GM18498 (cell line): ENCODE results near the gene RNF157.
"Not testable (repeated sequence)": the region's sequence is repeated elsewhere in the genome, so short reads cannot be mapped to it uniquely, and the experiment has no call there.

Experiments
- ATAC-seq: cut with Tn5 transposase; IDR thresholded peaks from one replicate; pipeline ENCODE4 v1.9.1; 2021; ENCODE audit warnings: mild to moderate bottlenecking, moderate library complexity; ENCODE audit not compliant: unreplicated experiment

Gene RNF157

GRCh38 chr17:76236603-76237002 is 3.7 kb downstream of the RNF157 start:
- ATAC-seq = no peak

- no peak for ATAC-seq
Measured at GRCh38 chr17:76235883-76236282, 4.4 kb downstream of the RNF157 start.

GRCh38 chr17:76234354-76234679 is 6.0 kb downstream of the RNF157 start:
- ATAC-seq = no peak

GRCh38 chr17:76233588-76234353 is 6.5 kb downstream of the RNF157 start:
- no peak for ATAC-seq

GRCh38 chr17:76232342-76232741 is 8.0 kb downstream of the RNF157 start:
- no peak for ATAC-seq

GRCh38 chr17:76226749-76227148 is 13.5 kb downstream of the RNF157 start:
- ATAC-seq = not testable (repeated sequence)

GRCh38 chr17:76225373-76226086 is 14.8 kb downstream of the RNF157 start:
- not testable (repeated sequence) for ATAC-seq

- no peak for ATAC-seq
Measured at GRCh38 chr17:76223802-76224201, 16.5 kb downstream of the RNF157 start.

GRCh38 chr17:76219670-76220383 is 20.5 kb downstream of the RNF157 start:
- ATAC-seq = no peak

GRCh38 chr17:76217081-76217480 is 23.2 kb downstream of the RNF157 start:
- no peak for ATAC-seq

- no peak for ATAC-seq
Measured at GRCh38 chr17:76213491-76213890, 26.8 kb downstream of the RNF157 start.

GRCh38 chr17:76208120-76208519 is 32.2 kb downstream of the RNF157 start:
- peak; percentile 60 for ATAC-seq

GRCh38 chr17:76207275-76208059 is 32.8 kb downstream of the RNF157 start:
- ATAC-seq = no peak

- ATAC-seq = not testable (repeated sequence)
Measured at GRCh38 chr17:76205542-76206144, 34.6 kb downstream of the RNF157 start.

GRCh38 chr17:76204277-76204676 is 36.0 kb downstream of the RNF157 start:
- ATAC-seq = no peak

GRCh38 chr17:76200354-76200753 is 39.9 kb downstream of the RNF157 start:
- no peak for ATAC-seq

- no peak for ATAC-seq
Measured at GRCh38 chr17:76199469-76199868, 40.8 kb downstream of the RNF157 start.

- no peak for ATAC-seq
Measured at GRCh38 chr17:76198702-76199101, 41.6 kb downstream of the RNF157 start.

GRCh38 chr17:76197911-76198310 is 42.4 kb downstream of the RNF157 start:
- no peak for ATAC-seq

- ATAC-seq = no peak
Measured at GRCh38 chr17:76196675-76197074, 43.6 kb downstream of the RNF157 start.
